Cardiac fibroblast (primary cell): Measurements from ENCODE around the gene ORC2.

Source experiments
- DNase-seq, 2 donors: peaks; one replicate each; pipeline versions ENCODE4 v3.0.0 to v3.0.0-alpha.2; 2010; ENCODE audit warnings: low read depth in 2 of 2
- H3K4me3 ChIP-seq, 2 donors: replicated peaks in 1 of 2; 1 replicate in 1 of 2; 2 replicates in 1 of 2; pipeline ENCODE4 v1.5.1; 2011; ENCODE audit warnings: low read depth in 2 of 2, low read length in 2 of 2, mild to moderate bottlenecking in 2 of 2, moderate library complexity in 1 of 2
- CTCF ChIP-seq: IDR thresholded peaks from one replicate; pipeline ENCODE4 v1.5.1; 2011; ENCODE audit warnings: low read depth, mild to moderate bottlenecking, low read length, inconsistent platforms

Gene ORC2

GRCh38 chr2:200963124-200963917 lies at the start of gene ORC2:
ORC2 (minus strand) TSS chr2:200963660; CDS start chr2:200958123, 5,537 bp downstream.
- peak; percentile 65 for TF ChIP-seq CTCF
- H3K4me3 ChIP-seq = peak within 1 kb of the TSS; percentile 94 to 96
- DNase-seq = peak; percentile 96

- DNase-seq = no peak
- no peak overlapping the region for H3K4me3 ChIP-seq
- no peak for TF ChIP-seq CTCF
These were observed 44.9 kb upstream of the ORC2 start for GRCh38 chr2:201008296-201008829.

- no peak for DNase-seq
These were observed 44.1 kb upstream of the ORC2 start for GRCh38 chr2:201007584-201007998.

GRCh38 chr2:201006704-201007103 lies 43.2 kb upstream of the ORC2 start:
- no peak overlapping the region for H3K4me3 ChIP-seq
- no peak for TF ChIP-seq CTCF
- no peak for DNase-seq

More at GRCh38 chr2:201007584-201007998, 44.1 kb upstream of the ORC2 start:
- TF ChIP-seq CTCF = no peak
- H3K4me3 ChIP-seq = no peak overlapping the region

- DNase-seq = no peak
- H3K4me3 ChIP-seq = no peak overlapping the region
- TF ChIP-seq CTCF = no peak
These were observed 40.9 kb upstream of the ORC2 start for GRCh38 chr2:201004370-201004769.

GRCh38 chr2:200993097-200993496 lies 29.6 kb upstream of the ORC2 start:
- H3K4me3 ChIP-seq = no peak overlapping the region
- DNase-seq = peak; percentile 41 to 56
- TF ChIP-seq CTCF = no peak
